Keratinocyte (primary cell): ENCODE data around the gene TRAF2. TPM values are rescaled to one million over a fixed set of nuclear protein-coding genes. Genes with fewer than 3 reads are reported as not detected.

Source experiments
- DNase-seq: peaks from one replicate; pipeline ENCODE4 v3.0.0-alpha.2; 2011; ENCODE audit warnings: low read depth, missing footprints, low spot score
- FAIRE-seq: peaks from 2 replicates; lab custom pipeline; 2011; peaks lifted over from hg19 to GRCh38; lab: Jason Lieb, UNC
- H2AFZ ChIP-seq: 2 replicates; pipeline ENCODE4 v1.6.0; 2012; ENCODE audit warnings: low read length, control low read depth, inconsistent platforms; ENCODE audit not compliant: control insufficient read depth
- H3K27ac ChIP-seq: 2 replicates; pipeline ENCODE4 v1.5.1; 2011; ENCODE audit warnings: low read length; ENCODE audit not compliant: control insufficient read depth, insufficient read depth
- H3K27me3 ChIP-seq: 3 replicates; pipeline ENCODE4 v1.6.0; 2011; ENCODE audit warnings: low read length; ENCODE audit not compliant: control insufficient read depth, insufficient read depth; ENCODE audit errors: extremely low read depth
- H3K36me3 ChIP-seq, 2 experiments: 2 replicates in 1 of 2; 3 replicates in 1 of 2; pipeline ENCODE4 v1.5.1; 2011; ENCODE audit warnings: low read length in 2 of 2, mild to moderate bottlenecking in 1 of 2; ENCODE audit not compliant: control insufficient read depth in 2 of 2, insufficient read depth in 2 of 2; ENCODE audit errors: extremely low read depth in 1 of 2
- H3K4me1 ChIP-seq: 3 replicates; pipeline ENCODE4 v1.5.1; 2011; ENCODE audit warnings: low read length; ENCODE audit not compliant: control insufficient read depth, insufficient read depth; ENCODE audit errors: extremely low read depth
- H3K4me2 ChIP-seq: 3 replicates; pipeline ENCODE4 v1.6.0; 2011; ENCODE audit warnings: low read depth, low read length; ENCODE audit not compliant: control insufficient read depth, insufficient read depth; ENCODE audit errors: extremely low read depth
- H3K4me3 ChIP-seq, 3 experiments: fragments of 200-600 bp in 1 of 3; sonication (generic) in 1 of 3; 2 replicates in 2 of 3; 3 replicates in 1 of 3; pipeline ENCODE4 v1.5.1; 2011 to 2016; ENCODE audit warnings: low read length in 3 of 3, mild to moderate bottlenecking in 3 of 3, control low read depth in 2 of 3, inconsistent platforms in 1 of 3, low read depth in 1 of 3, mixed read lengths in 1 of 3, mixed run types in 1 of 3, moderate library complexity in 1 of 3; ENCODE audit not compliant: control insufficient read depth in 2 of 3, insufficient read depth in 2 of 3; ENCODE audit errors: extremely low read depth in 1 of 3
- H3K79me2 ChIP-seq: 2 replicates; pipeline ENCODE4 v1.6.0; 2012; ENCODE audit warnings: low read length; ENCODE audit not compliant: control insufficient read depth, insufficient read depth
- H3K9ac ChIP-seq: 3 replicates; pipeline ENCODE4 v1.6.0; 2011; ENCODE audit warnings: low read length; ENCODE audit not compliant: control insufficient read depth, insufficient read depth; ENCODE audit errors: extremely low read depth
- H3K9me1 ChIP-seq: 3 replicates; pipeline ENCODE4 v1.6.0; 2011; ENCODE audit warnings: low read length; ENCODE audit not compliant: control insufficient read depth, insufficient read depth; ENCODE audit errors: extremely low read depth
- H3K9me3 ChIP-seq: 2 replicates; pipeline ENCODE4 v1.5.1; 2012; ENCODE audit warnings: low read depth, low read length; ENCODE audit not compliant: control insufficient read depth
- H4K20me1 ChIP-seq: 3 replicates; pipeline ENCODE4 v1.6.0; 2011; ENCODE audit warnings: low read length; ENCODE audit not compliant: control insufficient read depth, insufficient read depth; ENCODE audit errors: extremely low read depth
- CTCF ChIP-seq, 3 experiments: IDR thresholded peaks in 1 of 3; conservative IDR thresholded peaks in 1 of 3; optimal IDR thresholded peaks in 1 of 3; 2 replicates in 2 of 3; 3 replicates in 1 of 3; pipeline versions ENCODE3 to v1.5.1; 2011; ENCODE audit warnings: low read length in 3 of 3, mild to moderate bottlenecking in 3 of 3, moderate library complexity in 2 of 3, control low read depth in 1 of 3, inconsistent platforms in 1 of 3; ENCODE audit not compliant: insufficient read depth in 2 of 3; ENCODE audit errors: extremely low read depth in 1 of 3
- EZH2 ChIP-seq: IDR thresholded peaks from one replicate; pipeline ENCODE4 v1.6.1; 2012; ENCODE audit warnings: inconsistent platforms, mild to moderate bottlenecking, low read length, moderate library complexity
- dilution Hi-C: fragments of 300-500 bp; cut with MboI; formaldehyde crosslinking; loops from one replicate; pipeline ENCODE4 v1.7.0; 2020; ENCODE audit warnings: low sequenced_read_pairs; ENCODE audit not compliant: extremely low pct_ligation_motif_present
- polyA plus RNA-seq, 5 experiments: library from polyadenylated mRNA; depleted of rRNA in 3 of 5; stranded (reverse) in 3 of 5; stranded (forward) in 1 of 5; unstranded in 1 of 5; fragments of >200 nt; gene quantifications; 1 replicate in 1 of 5; 2 replicates in 3 of 5; 3 replicates in 1 of 5; pipeline versions ENCODE4 v1.2.1 to v1.2.3, GENCODE V29; 2011 to 2012; ENCODE audit warnings: missing spikeins in 2 of 5, low read depth in 1 of 5, low replicate concordance in 1 of 5

TRAF2 gene
- polyA plus RNA-seq, 1 donor (not counting 4 experiments of a cell fraction or from before 2014, with no cell fraction given), result 9.9 TPM

DNA sequence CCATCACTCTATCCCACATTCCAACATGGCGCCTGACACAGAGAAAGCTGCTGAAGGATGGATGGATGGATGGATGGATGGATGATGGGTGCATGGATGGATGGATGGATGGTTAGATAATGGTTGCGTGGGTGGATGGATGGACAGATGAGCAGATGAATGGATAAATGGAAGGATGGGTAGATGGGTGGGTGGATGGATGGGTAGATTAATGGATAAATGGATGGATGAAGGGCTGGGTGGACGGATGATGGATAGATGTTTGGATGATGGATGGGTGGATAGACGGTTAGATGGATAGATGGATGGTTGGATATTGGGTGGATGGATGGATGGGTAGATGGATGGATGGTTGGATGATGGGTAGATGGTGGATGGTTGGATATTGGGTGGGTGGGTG, 70.3 kb downstream of the TRAF2 start:
- Histone ChIP-seq H3K4me3 (no peak overlapping the region), H3K27me3 (peaks cover 5% of the 10 kb centered on the region), H2AFZ (no peak overlapping the region), H3K79me2 (no peaks in the 10 kb centered on the region), H3K9me3 (no peaks in the 10 kb centered on the region), H3K27ac (no peak overlapping the region), H3K9me1 (no peaks in the 10 kb centered on the region), H3K4me1 (no peaks in the 10 kb centered on the region), H3K4me2 (no peak overlapping the region), H3K9ac (no peak overlapping the region), H3K36me3 (no peaks in the 10 kb centered on the region), H4K20me1 (no peaks in the 10 kb centered on the region)
- no peak for TF ChIP-seq CTCF (optimal IDR thresholded peaks at IDR 0.05 in 1 of 3, IDR thresholded peaks at IDR 0.05 in 1 of 3, conservative IDR thresholded peaks at IDR 0.05 in 1 of 3; ENCODE audit: extremely low read depth in 1 of 3, insufficient read depth in 2 of 3, low read length in 3 of 3)
- no peak for TF ChIP-seq EZH2
- DNase-seq, result no peak
- dilution Hi-C loops, result no loop called here
- FAIRE-seq, result no peak

DNA sequence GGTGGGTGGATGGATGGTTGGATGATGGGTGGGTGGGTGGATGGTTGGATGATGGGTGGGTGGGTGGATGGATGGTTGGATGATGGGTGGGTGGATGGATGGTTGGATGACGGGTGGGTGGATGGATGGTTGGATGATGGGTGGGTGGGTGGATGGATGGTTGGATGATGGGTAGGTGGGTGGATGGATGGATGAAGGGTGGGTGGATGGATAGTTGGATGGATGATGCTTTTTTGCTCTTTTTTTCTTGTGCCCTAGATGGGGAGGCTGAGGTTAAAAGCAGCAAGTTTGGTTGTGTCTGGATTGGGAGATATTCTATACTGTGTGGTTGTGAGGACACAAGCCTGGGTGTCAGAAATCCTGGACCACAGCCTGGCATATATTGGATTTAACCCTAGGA, 71.1 kb downstream of the TRAF2 start:
- Histone ChIP-seq H3K36me3 (no peaks in the 10 kb centered on the region), H3K9me1 (no peaks in the 10 kb centered on the region), H3K9me3 (no peaks in the 10 kb centered on the region), H3K27ac (no peak overlapping the region), H3K4me1 (no peaks in the 10 kb centered on the region), H3K4me3 (no peak overlapping the region), H3K4me2 (no peak overlapping the region), H3K27me3 (peaks cover 5% of the 10 kb centered on the region), H3K9ac (no peak overlapping the region), H2AFZ (no peak overlapping the region), H4K20me1 (no peaks in the 10 kb centered on the region), H3K79me2 (no peaks in the 10 kb centered on the region)
- dilution Hi-C loops, result no loop called here
- TF ChIP-seq CTCF (optimal IDR thresholded peaks at IDR 0.05 in 1 of 3, IDR thresholded peaks at IDR 0.05 in 1 of 3, conservative IDR thresholded peaks at IDR 0.05 in 1 of 3; ENCODE audit: extremely low read depth in 1 of 3, insufficient read depth in 2 of 3, low read length in 3 of 3), result no peak
- no peak for TF ChIP-seq EZH2
- no peak for FAIRE-seq
- DNase-seq, result no peak
